Endodermal cell (in vitro differentiated cells): Measurements from ENCODE around the gene IP6K3. TPM values are rescaled to one million over a fixed set of nuclear protein-coding genes. Genes with fewer than 3 reads are reported as not detected.

ENCODE experiments used
- DNase-seq: peaks from one replicate; pipeline ENCODE4 v3.0.0-alpha.2; 2017
- H3K27ac ChIP-seq: 2 replicates; pipeline ENCODE4 v1.5.1; 2013; ENCODE audit warnings: mild to moderate bottlenecking, low read depth, low read length, moderate library complexity
- H3K27me3 ChIP-seq: 2 replicates; pipeline ENCODE4 v1.6.1; 2013; ENCODE audit warnings: mild to moderate bottlenecking, low read length, moderate library complexity; ENCODE audit not compliant: insufficient read depth, control insufficient read depth, poor library complexity, severe bottlenecking
- H3K36me3 ChIP-seq: 2 replicates; pipeline ENCODE4 v1.7.0; 2013; ENCODE audit warnings: mild to moderate bottlenecking, low read length, moderate library complexity; ENCODE audit not compliant: control insufficient read depth, insufficient read depth
- H3K4me1 ChIP-seq: one replicate; pipeline ENCODE4 v1.7.0; 2013; ENCODE audit warnings: low read length; ENCODE audit not compliant: control insufficient read depth, insufficient read depth
- H3K4me3 ChIP-seq: 2 replicates; pipeline ENCODE4 v1.5.1; 2013; ENCODE audit warnings: mild to moderate bottlenecking, low read length, moderate library complexity
- H3K9ac ChIP-seq: 2 replicates; pipeline ENCODE4 v1.6.1; 2013; ENCODE audit warnings: mild to moderate bottlenecking, low read length, moderate library complexity; ENCODE audit not compliant: poor library complexity, severe bottlenecking; ENCODE audit errors: extremely low read depth
- H3K9me3 ChIP-seq: 2 replicates; pipeline ENCODE4 v1.6.1; 2013; ENCODE audit warnings: mild to moderate bottlenecking, low read length, moderate library complexity; ENCODE audit not compliant: control insufficient read depth
- H3K27ac Mint-ChIP-seq: 2 replicates; pipeline ENCODE4 v1.8.0; 2020; ENCODE audit warnings: mixed read lengths
- H3K27me3 Mint-ChIP-seq: 2 replicates; pipeline ENCODE4 v1.8.0; 2021; ENCODE audit warnings: mild to moderate bottlenecking, mixed read lengths; ENCODE audit not compliant: insufficient read depth
- H3K36me3 Mint-ChIP-seq: 2 replicates; pipeline ENCODE4 v1.8.0; 2020; ENCODE audit warnings: low read depth, mixed read lengths
- H3K4me1 Mint-ChIP-seq: 2 replicates; pipeline ENCODE4 v1.8.0; 2020; ENCODE audit warnings: mixed read lengths
- H3K4me3 Mint-ChIP-seq: 2 replicates; pipeline ENCODE4 v1.8.0; 2020; ENCODE audit warnings: mild to moderate bottlenecking, moderate library complexity, mixed read lengths
- H3K9me3 Mint-ChIP-seq: 2 replicates; pipeline ENCODE4 v1.8.0; 2020; ENCODE audit warnings: mild to moderate bottlenecking, mixed read lengths
- WGBS, 2 experiments: methylation state at CpG; one replicate each; pipeline versions ENCODE4 v1.1.5 to v1.1.7; 2013; ENCODE audit warnings: missing lambda C conversion rate in 2 of 2, mixed read lengths in 1 of 2; ENCODE audit not compliant: insufficient coverage in 1 of 2, insufficient read length in 1 of 2; 5-methylcytosine and 5-hydroxymethylcytosine counted together
- total RNA-seq, 2 donors: library from RNA; stranded (reverse); fragmentation: NEBNext Ultra II Directional in 1 of 2; extraction: Animal tissue kit (Norgen Biotek cat#: 25700) in 1 of 2; gene quantifications; 2 replicates in 1 of 2; 3 replicates in 1 of 2; pipeline ENCODE4 v1.2.1, GENCODE V29; 2021
- TF ChIP-seq, protein P1 (sequence below): fragments of 200-600 bp; sonication (generic); conservative IDR thresholded peaks from 2 replicates; pipeline ENCODE4 v1.5.0; 2021; ENCODE audit warnings: antibody characterized with exemption, mild to moderate bottlenecking

IP6K3 gene
- total RNA-seq, 2 donors from 2014 or later = not detected

DNA sequence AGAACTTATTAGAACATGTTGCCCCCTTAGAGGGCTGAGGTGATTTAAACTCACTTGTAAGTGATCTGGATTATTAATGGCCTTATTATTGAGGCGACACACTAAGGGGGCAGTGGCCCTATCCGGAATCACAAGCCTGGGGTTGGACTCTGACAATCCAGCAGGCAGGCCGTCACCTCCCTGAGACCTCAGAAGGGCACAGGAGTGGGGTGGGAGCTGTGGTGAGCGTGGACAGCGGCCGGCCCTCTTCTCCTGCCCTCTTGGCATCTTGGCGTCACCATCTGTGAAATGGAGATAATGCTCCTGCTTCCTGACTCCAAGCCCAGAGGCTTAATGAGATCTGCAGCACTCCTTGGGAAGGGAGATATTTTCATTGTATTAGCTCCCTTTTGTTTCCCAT is 19.6 kb downstream of the IP6K3 start:
- no peak overlapping the region for H3K9ac ChIP-seq
- Mint-ChIP-seq H3K36me3 (no peaks in the 10 kb centered on the region), H3K9me3 (no peaks in the 10 kb centered on the region), H3K4me1 (peaks cover 18% of the 10 kb centered on the region), H3K27me3 (peaks cover 9% of the 10 kb centered on the region), H3K4me3 (no peak overlapping the region), H3K27ac (no peak overlapping the region)
- WGBS, 2 experiments = 92 to 95% methylated on average over 3 to 7 of the region's 7 CpGs
- H3K36me3 ChIP-seq = no peaks in the 10 kb centered on the region
- H3K4me3 ChIP-seq = no peak overlapping the region
- TF ChIP-seq, protein P1, sequence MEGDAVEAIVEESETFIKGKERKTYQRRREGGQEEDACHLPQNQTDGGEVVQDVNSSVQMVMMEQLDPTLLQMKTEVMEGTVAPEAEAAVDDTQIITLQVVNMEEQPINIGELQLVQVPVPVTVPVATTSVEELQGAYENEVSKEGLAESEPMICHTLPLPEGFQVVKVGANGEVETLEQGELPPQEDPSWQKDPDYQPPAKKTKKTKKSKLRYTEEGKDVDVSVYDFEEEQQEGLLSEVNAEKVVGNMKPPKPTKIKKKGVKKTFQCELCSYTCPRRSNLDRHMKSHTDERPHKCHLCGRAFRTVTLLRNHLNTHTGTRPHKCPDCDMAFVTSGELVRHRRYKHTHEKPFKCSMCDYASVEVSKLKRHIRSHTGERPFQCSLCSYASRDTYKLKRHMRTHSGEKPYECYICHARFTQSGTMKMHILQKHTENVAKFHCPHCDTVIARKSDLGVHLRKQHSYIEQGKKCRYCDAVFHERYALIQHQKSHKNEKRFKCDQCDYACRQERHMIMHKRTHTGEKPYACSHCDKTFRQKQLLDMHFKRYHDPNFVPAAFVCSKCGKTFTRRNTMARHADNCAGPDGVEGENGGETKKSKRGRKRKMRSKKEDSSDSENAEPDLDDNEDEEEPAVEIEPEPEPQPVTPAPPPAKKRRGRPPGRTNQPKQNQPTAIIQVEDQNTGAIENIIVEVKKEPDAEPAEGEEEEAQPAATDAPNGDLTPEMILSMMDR = no peak
- no peak for DNase-seq
- H3K27me3 ChIP-seq = no peaks in the 10 kb centered on the region
- no peaks in the 10 kb centered on the region for H3K4me1 ChIP-seq
- H3K9me3 ChIP-seq = no peaks in the 10 kb centered on the region
- no peak overlapping the region for H3K27ac ChIP-seq

DNA sequence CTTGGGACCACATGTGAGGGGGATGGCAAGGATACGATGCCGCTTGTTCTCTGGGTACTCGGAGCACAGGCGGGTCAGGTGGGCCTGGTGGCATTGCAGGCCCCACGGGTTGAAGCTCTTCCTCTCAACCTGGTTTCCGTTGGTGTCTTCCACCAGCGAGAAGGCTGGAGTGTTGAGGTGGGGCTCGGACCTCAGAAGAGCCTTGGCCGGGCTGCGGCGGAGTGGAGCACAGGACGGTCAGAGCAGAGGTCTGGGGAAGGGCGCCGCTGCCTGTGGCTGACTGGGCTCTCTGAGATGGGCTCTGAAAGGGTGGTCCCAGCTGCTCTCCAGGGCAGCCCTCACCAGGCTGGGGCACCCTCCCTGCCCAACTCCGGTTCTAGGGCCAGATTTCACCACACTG is 20.0 kb downstream of the IP6K3 start:
- H3K27ac ChIP-seq = no peak overlapping the region
- H3K4me1 Mint-ChIP-seq = peaks cover 18% of the 10 kb centered on the region
- H3K9me3 Mint-ChIP-seq = no peaks in the 10 kb centered on the region
- no peak overlapping the region for H3K27ac Mint-ChIP-seq
- no peak overlapping the region for H3K9ac ChIP-seq
- no peaks in the 10 kb centered on the region for H3K36me3 ChIP-seq
- H3K4me1 ChIP-seq = no peaks in the 10 kb centered on the region
- TF ChIP-seq, protein P1 = no peak
- H3K4me3 ChIP-seq = no peak overlapping the region
- H3K27me3 ChIP-seq = no peaks in the 10 kb centered on the region
- H3K4me3 Mint-ChIP-seq = no peak overlapping the region
- no peak for DNase-seq
- H3K9me3 ChIP-seq = no peaks in the 10 kb centered on the region
- H3K27me3 Mint-ChIP-seq = peaks cover 9% of the 10 kb centered on the region
- H3K36me3 Mint-ChIP-seq = no peaks in the 10 kb centered on the region
- WGBS, 2 experiments = 90 to 95% methylated on average over 2 to 15 of the region's 15 CpGs

DNA sequence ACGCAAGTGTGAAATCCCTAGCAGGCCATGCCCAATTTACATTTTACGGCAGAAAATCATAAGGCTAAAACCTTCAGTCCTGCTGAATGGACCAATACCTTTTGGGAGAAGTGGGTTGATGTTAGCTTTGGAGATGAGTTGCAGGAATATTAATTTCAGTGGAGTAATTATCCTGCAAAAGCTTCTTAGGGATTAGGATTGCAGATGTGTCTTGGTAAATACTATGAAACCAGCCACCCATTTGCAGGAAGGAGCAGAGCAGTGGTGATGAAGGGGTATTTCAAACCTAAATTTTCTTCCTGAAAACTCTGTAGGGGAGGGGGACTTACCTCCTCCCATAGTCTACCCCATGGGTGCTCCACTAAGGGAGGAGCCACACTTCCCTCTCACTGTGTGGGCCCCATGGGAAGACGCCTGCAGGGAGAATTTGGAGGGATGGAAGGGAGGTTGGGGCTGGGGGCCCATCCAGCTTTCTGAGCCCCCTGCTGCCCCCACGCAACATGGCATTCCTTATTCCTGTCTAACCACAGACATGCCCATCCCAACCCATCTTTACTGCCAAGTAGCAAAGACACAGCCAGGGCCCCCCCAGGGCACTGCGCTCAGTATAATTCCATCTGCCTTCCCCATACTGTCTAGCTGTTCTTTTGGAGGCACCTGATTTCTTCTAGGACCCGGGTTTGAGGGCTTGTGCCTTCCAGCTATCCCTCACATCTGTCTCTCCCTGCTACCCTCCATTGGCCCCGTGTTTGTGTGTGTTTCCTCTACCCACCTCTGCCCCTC is 20.6 kb downstream of the IP6K3 start:
- DNase-seq = no peak

More for the DNA sequence above, 20.6 kb downstream of the IP6K3 start:
- TF ChIP-seq, protein P1 = no peak
- H3K36me3 ChIP-seq = no peaks in the 10 kb centered on the region
- H3K27me3 ChIP-seq = no peaks in the 10 kb centered on the region
- Mint-ChIP-seq H3K27me3 (peaks cover 9% of the 10 kb centered on the region), H3K4me1 (peaks cover 18% of the 10 kb centered on the region), H3K27ac (no peak overlapping the region), H3K4me3 (no peak overlapping the region), H3K9me3 (no peaks in the 10 kb centered on the region), H3K36me3 (no peaks in the 10 kb centered on the region)
- no peaks in the 10 kb centered on the region for H3K9me3 ChIP-seq
- WGBS, 2 experiments = 91 to 97% methylated on average over 5 to 6 of the region's 7 CpGs
- H3K27ac ChIP-seq = no peak overlapping the region
- no peaks in the 10 kb centered on the region for H3K4me1 ChIP-seq
- H3K4me3 ChIP-seq = no peak overlapping the region
- no peak overlapping the region for H3K9ac ChIP-seq
